ENCODE results near the gene HBA2. TPM values are rescaled to one million over a fixed set of nuclear protein-coding genes. Genes with fewer than 3 reads are reported as not detected.

HBA2 gene
- total RNA-seq, 2 experiments from 2014 or later: not detected

DNA sequence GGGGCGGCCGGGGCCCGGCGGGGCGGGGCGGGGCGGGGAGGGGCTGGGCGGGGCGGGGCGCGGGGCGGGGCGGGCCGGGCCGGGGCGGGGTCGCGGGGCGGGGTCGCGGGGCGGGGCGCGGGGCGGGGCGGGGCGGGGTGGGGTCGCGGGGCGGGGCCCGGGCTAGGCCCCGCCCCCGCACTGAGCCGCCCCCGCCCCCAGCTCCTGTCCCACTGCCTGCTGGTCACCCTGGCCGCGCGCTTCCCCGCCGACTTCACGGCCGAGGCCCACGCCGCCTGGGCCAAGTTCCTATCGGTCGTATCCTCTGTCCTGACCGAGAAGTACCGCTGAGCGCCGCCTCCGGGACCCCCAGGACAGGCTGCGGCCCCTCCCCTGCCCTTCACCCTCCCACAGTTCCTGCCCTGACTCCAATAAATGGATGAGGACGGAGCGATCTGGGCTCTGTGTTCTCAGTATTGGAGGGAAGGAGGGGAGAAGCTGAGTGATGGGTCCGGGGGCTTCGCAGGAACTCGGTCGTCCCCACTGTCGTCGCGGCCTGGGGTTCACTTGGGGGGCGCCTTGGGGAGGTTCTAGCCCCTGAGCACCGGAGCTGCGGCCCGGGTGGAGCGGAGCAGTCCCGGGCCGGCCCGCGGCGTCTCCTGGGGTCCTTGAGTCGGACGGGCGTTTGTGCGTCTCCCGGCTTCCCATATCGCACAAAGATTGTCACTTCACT is 7.7 kb upstream of the HBA2 start:
- Histone ChIP-seq H3K27me3 (ENCODE audit: control insufficient read depth in 1 of 2, insufficient read depth in 2 of 2, low read length in 2 of 2) (peaks cover 49 to 57% of the 10 kb centered on the region in 2 experiments), H3K36me3 (ENCODE audit: insufficient read depth, low read length) (no peaks in the 10 kb centered on the region), H3K4me3 (ENCODE audit: low read length) (no peak overlapping the region), H3K4me1 (ENCODE audit: insufficient read depth, low read length) (peaks cover 23% of the 10 kb centered on the region), H3K9me3 (ENCODE audit: control insufficient read depth in 1 of 2, insufficient read depth in 1 of 2, low read length in 2 of 2) (peaks cover 0 to 13% of the 10 kb centered on the region in 2 experiments), H3K27ac (ENCODE audit: low read depth in 1 of 2, low read length in 2 of 2) (no peak overlapping the region)
- Mint-ChIP-seq H3K27me3 (peaks cover 61% of the 10 kb centered on the region), H3K4me1 (ENCODE audit: low read depth) (peaks cover 4% of the 10 kb centered on the region), H3K36me3 (ENCODE audit: low read depth) (no peaks in the 10 kb centered on the region), H3K4me3 (no peak overlapping the region), H3K27ac (no peak overlapping the region), H3K9me3 (no peaks in the 10 kb centered on the region)
- ATAC-seq (ENCODE audit: poor library complexity): peak; percentile 24
- no peak for DNase-seq
- ChIA-PET CTCF (no interaction called here), POLR2A (no interaction called here)
- intact Hi-C loops (cut with DNase I, micrococcal nuclease): no loop called here
- TF ChIP-seq, protein P1, sequence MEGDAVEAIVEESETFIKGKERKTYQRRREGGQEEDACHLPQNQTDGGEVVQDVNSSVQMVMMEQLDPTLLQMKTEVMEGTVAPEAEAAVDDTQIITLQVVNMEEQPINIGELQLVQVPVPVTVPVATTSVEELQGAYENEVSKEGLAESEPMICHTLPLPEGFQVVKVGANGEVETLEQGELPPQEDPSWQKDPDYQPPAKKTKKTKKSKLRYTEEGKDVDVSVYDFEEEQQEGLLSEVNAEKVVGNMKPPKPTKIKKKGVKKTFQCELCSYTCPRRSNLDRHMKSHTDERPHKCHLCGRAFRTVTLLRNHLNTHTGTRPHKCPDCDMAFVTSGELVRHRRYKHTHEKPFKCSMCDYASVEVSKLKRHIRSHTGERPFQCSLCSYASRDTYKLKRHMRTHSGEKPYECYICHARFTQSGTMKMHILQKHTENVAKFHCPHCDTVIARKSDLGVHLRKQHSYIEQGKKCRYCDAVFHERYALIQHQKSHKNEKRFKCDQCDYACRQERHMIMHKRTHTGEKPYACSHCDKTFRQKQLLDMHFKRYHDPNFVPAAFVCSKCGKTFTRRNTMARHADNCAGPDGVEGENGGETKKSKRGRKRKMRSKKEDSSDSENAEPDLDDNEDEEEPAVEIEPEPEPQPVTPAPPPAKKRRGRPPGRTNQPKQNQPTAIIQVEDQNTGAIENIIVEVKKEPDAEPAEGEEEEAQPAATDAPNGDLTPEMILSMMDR (IDR thresholded peaks at IDR 0.05): no peak

DNA sequence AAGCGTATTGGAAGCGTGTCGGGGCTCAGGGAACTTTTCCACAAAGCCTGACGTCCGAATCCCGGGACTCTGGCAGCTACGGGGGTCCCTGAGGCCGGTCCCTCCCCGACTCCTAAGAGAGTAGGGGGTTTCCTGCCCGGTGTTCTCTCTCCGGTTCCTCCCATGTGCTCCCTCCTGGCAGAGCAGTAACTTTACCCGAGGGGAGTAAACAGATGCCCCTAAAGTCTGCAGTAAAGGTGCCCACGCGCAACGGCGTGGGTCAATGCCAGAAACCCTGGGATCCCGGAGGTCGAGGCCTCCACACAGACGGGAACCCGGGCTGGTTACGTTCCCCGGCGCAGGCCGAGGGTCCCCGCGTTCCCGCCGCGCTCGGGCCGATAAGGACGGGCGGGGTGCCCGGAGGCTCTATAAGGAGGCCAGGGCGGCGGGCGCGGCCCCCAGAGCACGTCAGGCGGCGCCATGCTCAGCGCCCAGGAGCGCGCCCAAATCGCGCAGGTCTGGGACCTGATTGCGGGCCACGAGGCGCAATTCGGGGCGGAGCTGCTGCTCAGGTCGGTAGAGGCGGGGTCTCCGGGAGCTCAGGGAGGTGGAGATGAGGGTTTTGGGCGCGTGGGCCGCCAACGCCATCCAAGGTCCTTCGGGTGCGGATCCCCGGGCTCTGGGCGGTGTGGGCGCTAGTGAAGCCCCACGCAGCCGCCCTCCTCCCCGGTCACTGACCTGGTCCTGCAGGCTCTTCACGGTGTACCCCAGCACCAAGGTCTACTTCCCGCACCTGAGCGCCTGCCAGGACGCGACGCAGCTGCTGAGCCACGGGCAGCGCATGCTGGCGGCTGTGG is 6.9 kb upstream of the HBA2 start, which contains the start of gene HBM:
Gene HBM, plus strand, starts transcription at position 440 of the 836 bp plus-strand sequence. Its CDS starts 20 bp downstream, at position 460.
- H3K36me3 ChIP-seq (ENCODE audit: insufficient read depth, low read length): no peaks in the 10 kb centered on the region
- H3K4me3 ChIP-seq (ENCODE audit: low read length): no peak within 1 kb of the TSS
- ChIA-PET POLR2A (no interaction called here), CTCF (no interaction called here)
- peaks cover 0 to 13% of the 10 kb centered on the region in 2 experiments for H3K9me3 ChIP-seq (ENCODE audit: control insufficient read depth in 1 of 2, insufficient read depth in 1 of 2, low read length in 2 of 2)
- peak; percentile 51 for ATAC-seq (ENCODE audit: poor library complexity)
- intact Hi-C loops (cut with DNase I, micrococcal nuclease): no loop called here
- Mint-ChIP-seq H3K4me3 (peak within 1 kb of the TSS; percentile 56), H3K4me1 (ENCODE audit: low read depth) (peaks cover 4% of the 10 kb centered on the region), H3K27ac (no peak within 1 kb of the TSS), H3K36me3 (ENCODE audit: low read depth) (no peaks in the 10 kb centered on the region), H3K27me3 (peaks cover 69% of the 10 kb centered on the region), H3K9me3 (no peaks in the 10 kb centered on the region)
- peaks cover 50 to 57% of the 10 kb centered on the region in 2 experiments for H3K27me3 ChIP-seq (ENCODE audit: control insufficient read depth in 1 of 2, insufficient read depth in 2 of 2, low read length in 2 of 2)
- TF ChIP-seq, protein P1 (IDR thresholded peaks at IDR 0.05): no peak
- no peak for DNase-seq
- H3K27ac ChIP-seq (ENCODE audit: low read depth in 1 of 2, low read length in 2 of 2): no peak within 1 kb of the TSS
- peaks cover 23% of the 10 kb centered on the region for H3K4me1 ChIP-seq (ENCODE audit: insufficient read depth, low read length)

DNA sequence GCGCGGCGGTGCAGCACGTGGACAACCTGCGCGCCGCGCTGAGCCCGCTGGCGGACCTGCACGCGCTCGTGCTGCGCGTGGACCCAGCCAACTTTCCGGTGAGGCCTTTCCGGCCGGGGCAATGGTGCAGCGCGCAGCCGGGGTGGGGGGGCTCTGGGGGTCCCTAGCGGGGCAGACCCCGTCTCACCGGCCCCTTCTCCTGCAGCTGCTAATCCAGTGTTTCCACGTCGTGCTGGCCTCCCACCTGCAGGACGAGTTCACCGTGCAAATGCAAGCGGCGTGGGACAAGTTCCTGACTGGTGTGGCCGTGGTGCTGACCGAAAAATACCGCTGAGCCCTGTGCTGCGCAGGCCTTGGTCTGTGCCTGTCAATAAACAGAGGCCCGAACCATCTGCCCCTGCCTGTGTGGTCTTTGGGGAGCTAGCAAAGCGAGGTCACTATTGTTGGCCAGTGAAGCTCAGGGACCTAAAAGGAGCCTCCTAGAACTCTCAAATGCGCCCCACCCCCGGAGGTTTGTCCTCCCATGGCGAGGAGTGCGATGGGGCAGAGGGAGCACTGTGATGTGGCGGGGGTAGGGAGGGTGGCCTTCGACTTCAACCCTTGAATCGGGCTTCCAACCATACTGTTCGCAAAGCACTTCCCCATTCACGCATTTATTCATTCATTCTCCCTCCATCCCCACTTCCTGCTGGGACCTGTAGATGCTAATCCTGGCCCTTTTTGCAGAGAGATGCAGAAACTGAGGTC is 6.1 kb upstream of the HBA2 start:
- Mint-ChIP-seq H3K27me3 (peaks cover 70% of the 10 kb centered on the region), H3K9me3 (no peaks in the 10 kb centered on the region), H3K36me3 (ENCODE audit: low read depth) (no peaks in the 10 kb centered on the region), H3K4me1 (ENCODE audit: low read depth) (peaks cover 4% of the 10 kb centered on the region), H3K27ac (no peak overlapping the region), H3K4me3 (no peak overlapping the region)
- Histone ChIP-seq H3K27me3 (ENCODE audit: control insufficient read depth in 1 of 2, insufficient read depth in 2 of 2, low read length in 2 of 2) (peaks cover 52 to 61% of the 10 kb centered on the region in 2 experiments), H3K36me3 (ENCODE audit: insufficient read depth, low read length) (no peaks in the 10 kb centered on the region), H3K4me3 (ENCODE audit: low read length) (no peak overlapping the region), H3K27ac (ENCODE audit: low read depth in 1 of 2, low read length in 2 of 2) (no peak overlapping the region), H3K4me1 (ENCODE audit: insufficient read depth, low read length) (peaks cover 23% of the 10 kb centered on the region), H3K9me3 (ENCODE audit: control insufficient read depth in 1 of 2, insufficient read depth in 1 of 2, low read length in 2 of 2) (peaks cover 0 to 13% of the 10 kb centered on the region in 2 experiments)
- ChIA-PET POLR2A (no interaction called here), CTCF (no interaction called here)
- TF ChIP-seq, protein P1 (IDR thresholded peaks at IDR 0.05): no peak
- intact Hi-C loops (cut with DNase I, micrococcal nuclease): no loop called here
- peak; percentile 46 for ATAC-seq (ENCODE audit: poor library complexity)
- DNase-seq: peak in 2 of 14 experiments; percentile 48 to 54
